ENCODE data around the gene ABLIM1.

GRCh38 chr10:114397651-114398145 is 260.4 kb downstream of the ABLIM1 start:
- no peak for TF ChIP-seq POLR2A (IDR thresholded peaks at IDR 0.05; ENCODE audit: low read length)
- no peak for TF ChIP-seq GATA1 (IDR thresholded peaks at IDR 0.05; ENCODE audit: low read depth, low read length)

All from erythroblast (primary cell).